NCI-H146 (cell line): ENCODE results near the gene PTGES3.
A peak's percentile ranks its signal among the peaks of the same experiment; 100 is the strongest.

ENCODE experiments used
- DNase-seq: peaks from one replicate; lab custom pipeline; 2025; lab: John Stamatoyannopoulos, UW

PTGES3 gene

DNA sequence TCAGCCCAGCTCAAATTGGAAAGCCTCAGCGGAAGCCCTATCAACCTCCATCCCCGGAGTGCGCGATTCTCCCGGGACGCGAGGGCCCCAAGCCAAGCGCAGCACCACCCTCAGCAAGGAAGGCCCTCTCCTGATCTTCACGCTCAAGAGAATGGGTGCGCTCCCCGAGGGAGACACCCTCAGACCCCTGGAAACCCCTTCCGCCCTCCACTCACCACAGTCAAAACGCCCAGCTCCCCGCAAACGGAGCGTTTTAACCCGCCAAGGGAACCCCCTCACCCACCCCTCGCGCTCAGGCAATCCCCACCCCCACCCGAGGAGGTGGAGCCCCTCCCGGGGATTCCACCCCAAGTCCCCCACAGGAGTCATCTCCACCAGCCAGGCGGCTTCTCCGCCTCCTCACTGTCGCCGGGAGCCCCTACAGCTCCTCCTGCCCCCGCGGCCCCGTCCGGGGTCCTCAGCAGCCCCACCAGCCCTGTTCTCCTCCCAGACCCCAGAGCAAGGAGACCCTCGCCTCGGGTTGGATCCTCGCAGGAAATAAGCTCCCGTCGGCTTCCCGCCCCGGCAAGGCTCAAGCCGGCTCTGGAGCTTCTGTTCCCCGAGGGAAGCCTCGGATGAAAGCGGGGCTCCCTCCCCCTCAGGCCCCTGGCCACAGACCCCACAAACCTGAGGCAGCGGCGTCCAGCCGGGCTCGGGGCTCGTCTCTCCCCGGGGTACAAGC, 58.5 kb downstream of the PTGES3 start:
- DNase-seq: peak; percentile 31

DNA sequence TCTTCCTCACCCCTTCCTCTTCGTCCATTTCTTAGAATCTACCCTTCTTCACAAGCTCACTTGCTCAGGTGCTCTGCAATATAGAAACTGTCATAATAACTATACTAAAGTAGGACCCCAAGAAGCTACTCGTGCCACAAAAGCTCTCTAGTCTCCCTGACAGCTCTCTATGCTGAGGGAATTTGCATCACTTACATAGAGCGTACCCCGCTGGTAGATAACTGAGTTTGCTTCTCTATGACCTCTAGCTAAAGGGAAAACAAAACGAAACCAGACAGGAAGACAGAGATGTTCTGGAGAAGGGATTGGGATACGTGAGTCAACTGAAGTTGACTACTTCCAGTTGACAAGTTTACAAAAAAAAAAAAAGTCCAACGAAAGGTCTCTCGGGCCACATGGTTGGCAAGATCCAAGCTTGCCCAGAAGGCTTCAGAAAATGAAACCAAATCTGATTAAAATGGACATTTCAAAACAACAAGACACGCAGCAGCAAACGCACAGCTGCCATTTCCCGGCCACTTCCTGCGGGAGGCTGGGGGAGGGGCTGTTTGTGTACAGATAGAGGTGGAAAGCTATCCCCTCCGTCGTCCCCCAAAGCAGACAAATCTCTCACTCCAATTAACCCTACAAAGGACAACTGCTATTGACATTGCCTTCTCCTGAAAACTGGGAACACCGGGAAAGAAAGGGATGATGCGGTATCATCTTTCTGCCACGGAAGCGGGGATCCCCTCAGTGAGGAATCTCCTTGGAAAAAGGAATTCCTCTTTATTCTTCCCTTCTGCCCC, 59.2 kb downstream of the PTGES3 start:
- peak; percentile 40 for DNase-seq

DNA sequence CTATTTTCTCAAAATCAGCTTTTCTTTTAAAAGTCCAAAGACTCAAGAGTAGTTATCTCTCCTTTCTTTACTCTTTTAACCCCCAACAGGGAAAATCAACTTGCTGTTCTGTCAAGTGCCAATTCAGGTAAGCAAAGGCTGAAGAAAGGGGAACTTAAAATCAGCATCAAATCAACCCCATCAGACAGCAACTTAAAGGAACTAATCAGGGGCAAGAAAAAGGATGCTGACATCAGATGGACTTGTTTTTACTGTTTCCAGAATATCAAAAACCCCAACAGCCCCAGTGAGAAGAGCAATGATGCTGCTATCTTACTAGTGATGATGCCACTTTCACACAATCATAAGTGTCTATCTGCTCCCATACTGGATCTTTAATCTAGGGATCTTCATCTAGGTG, 61.4 kb downstream of the PTGES3 start:
- no peak for DNase-seq

DNA sequence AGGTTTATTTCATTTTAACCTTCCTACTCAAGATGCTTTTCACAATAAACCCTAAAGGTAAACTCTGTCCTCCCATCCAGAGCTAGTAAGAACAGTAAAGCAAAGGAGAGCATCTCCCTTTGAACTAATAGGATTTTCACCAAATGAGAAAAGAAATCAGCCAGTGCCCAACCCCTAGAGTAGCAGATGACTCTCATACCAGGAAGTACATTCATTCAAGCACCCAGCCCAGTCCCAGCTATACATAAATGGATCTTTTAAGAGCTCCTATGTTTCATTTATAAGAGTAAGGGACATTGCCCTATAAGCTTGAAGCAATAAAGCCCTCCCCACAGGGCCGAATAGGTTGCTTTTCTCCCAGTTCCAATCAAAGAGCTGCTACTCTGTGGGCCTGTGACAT, 65.5 kb downstream of the PTGES3 start:
- DNase-seq: no peak

DNA sequence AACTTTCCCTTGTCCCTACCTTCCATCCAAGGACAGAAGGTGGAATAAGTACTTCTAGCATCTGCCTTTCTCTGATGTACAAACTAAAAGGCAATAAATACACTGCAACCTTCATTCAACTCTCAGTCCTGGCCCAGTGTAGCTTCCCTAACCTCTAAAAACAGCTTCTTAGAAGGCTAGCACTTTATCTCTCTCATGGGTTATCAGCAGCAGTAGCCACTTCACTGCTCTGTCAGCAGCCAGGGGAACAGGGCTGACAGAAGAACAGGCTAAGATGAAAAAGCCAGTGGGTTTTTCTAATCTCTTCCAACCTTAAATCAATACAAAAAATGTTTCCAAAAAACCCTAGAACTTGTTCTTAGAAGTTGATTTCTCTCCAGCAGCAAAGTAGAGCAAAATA, 71.2 kb downstream of the PTGES3 start:
- DNase-seq: no peak

DNA sequence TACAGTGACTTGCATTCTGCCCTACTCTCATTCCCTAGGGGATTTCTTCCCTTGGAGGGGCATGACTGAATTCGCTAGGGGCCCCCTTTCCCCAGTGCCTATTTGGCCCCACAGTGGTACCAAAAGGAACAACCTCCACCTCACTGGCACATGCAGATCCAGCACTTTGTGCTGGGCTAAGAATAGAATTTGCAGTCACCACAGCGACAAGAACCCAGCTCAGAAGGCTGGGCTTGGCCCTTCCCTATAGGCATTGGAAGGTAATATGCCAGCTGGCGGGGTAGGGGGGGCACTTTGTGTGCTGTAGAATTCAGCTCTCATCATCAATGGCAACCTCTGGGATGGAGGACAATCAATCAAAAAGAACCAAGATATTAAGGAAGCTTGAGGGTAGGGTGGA, 71.8 kb downstream of the PTGES3 start:
- DNase-seq: no peak

DNA sequence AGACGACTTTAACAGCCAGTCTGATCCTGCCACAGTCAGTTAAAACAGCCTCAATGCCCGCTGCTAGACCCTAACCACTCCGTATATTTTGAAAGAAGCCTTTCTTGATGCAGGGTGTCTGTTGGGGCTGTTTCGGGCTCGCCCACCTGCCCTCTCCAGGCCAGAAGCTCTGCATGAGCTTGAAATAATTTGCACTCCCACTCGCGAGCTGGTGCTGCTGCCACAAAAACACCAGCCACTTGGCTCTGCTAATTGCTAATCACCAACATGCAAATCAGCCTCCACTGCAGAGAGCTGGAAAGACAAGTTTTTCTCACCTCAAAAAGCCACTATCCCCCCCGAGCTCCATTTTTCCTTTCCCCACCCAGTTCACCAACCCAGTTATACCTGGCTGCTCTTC, 73.5 kb downstream of the PTGES3 start:
- DNase-seq: no peak
